Inferior parietal cortex (tissue), 1 donor: ENCODE results near the gene MTHFS.

Source experiments
- DNase-seq: peaks from one replicate; pipeline ENCODE4 v3.0.0-alpha.2; 2016; ENCODE audit errors: extremely low spot score

The MTHFS gene

GRCh38 chr15:79815468-79815867 is 81.3 kb downstream of the MTHFS start:
- no peak for DNase-seq

GRCh38 chr15:79812541-79812940 is 84.3 kb downstream of the MTHFS start:
- no peak for DNase-seq

- DNase-seq = no peak
Measured at GRCh38 chr15:79811406-79812405, 85.1 kb downstream of the MTHFS start.

- DNase-seq = no peak
Measured at GRCh38 chr15:79804838-79805237, 92.0 kb downstream of the MTHFS start.

GRCh38 chr15:79798311-79798710 is 98.5 kb downstream of the MTHFS start:
- no peak for DNase-seq
